ENCODE data around the gene ADCY5.

ADCY5 gene

DNA sequence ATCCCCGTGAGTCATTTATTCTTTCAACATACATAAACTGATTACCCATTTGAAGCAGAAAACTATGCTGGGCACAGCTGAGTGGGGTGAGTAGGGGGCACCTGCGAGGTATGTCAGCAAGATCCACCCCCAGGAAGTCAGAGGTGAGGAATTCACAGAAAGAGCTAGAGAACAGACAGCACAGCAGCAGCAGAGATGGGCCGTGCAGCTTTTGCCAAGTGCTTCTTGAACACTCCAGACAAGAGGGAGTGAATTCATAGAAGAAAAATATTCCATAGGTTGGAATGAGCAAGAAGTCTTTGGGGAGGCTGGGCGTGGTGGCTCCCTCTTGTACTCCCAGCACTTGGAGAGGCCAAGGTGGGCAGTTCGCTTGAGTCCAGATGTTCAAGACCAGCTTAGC lies 9.4 kb upstream of the ADCY5 start:
- DNase-seq (ENCODE audit: low read depth) = no peak

DNA sequence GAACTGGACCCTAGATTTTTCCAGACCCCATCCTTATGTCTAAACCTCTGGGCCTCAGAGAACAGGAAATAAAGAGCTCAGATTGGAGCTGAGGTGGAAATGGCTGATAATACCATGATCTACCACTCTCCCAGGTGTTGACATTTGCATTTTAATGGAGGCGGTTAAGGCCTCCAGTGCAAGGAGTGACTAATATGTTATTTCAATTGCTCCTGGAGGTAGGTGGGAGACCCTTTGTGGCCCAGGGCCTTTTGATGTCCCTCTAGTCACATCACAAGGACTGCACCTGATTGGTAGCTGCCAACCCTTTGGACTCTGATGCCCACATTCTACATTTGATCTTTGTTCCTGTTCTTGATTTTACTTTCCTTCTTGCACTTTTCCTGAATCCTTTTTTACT lies 9.0 kb upstream of the ADCY5 start:
- no peak for DNase-seq (ENCODE audit: low read depth)

DNA sequence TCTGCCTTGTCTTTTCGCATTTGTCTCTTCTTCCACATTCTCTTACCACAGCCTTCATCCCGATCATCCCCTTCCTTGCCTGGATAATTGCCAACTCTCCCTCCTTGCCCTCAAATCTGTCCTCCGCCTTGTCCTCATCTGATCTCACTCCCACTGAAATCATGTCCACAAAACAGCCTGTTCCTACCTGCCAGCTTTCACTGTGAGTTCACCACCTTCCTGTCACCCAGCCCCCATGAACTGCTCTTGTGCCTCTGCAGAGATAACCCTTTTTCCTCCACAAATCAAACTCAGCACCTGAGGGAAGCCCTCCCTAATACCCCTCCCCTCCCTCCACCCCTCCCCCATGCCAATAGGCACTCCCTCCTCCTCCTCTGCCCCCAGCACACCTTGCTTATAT lies 4.8 kb upstream of the ADCY5 start:
- DNase-seq (ENCODE audit: low read depth) = no peak

DNA sequence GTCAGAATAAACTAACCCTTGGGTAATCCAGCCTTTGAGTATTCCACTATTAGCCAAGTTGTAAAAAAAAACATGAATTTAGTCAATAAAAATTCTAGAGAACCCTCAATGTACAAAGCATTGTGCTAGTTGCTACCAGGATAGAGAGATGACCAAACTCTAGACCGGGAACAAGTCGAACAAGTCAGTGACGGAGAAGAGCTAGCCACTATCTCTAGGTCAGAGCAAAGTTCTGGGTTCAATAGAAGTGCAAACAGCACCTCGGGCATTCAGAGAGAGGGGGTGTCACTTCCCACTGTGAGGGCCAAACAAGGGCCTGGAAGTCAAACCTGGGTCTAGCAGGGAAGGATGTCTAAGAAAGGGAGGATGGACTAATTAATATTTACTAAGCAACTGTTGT lies 2.3 kb upstream of the ADCY5 start:
- no peak for DNase-seq (ENCODE audit: low read depth)

DNA sequence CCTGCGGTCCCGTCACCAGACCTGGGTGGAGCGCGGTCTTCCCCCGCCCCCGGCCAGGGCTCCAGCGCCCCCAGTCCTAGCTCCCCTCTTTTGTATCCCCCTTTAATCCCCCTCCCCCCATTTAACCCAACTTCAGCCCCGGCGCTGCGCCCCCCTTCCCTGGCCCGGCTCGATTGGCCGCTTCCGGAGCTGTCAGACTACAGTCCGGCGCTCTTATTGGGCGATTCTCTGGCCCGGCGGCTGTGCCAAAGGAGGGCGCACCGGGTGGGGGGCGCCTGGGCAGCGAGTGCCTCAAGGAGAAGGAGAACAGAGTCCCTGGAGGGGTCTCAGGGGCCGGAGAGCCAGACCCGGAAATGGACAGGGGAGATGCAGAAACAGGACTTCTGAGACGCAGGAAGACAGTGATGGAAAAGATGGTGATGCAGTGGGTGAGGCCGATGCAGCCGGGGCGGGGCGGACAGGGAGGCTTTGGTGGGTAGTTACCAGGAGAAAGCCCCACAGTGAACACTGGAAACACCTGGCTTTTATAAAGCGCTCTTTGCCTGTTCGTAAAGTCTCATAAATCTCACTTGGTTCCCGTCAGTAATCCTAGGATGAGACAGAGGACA lies 1.2 kb upstream of the ADCY5 start:
- no peak for DNase-seq (ENCODE audit: low read depth)

DNA sequence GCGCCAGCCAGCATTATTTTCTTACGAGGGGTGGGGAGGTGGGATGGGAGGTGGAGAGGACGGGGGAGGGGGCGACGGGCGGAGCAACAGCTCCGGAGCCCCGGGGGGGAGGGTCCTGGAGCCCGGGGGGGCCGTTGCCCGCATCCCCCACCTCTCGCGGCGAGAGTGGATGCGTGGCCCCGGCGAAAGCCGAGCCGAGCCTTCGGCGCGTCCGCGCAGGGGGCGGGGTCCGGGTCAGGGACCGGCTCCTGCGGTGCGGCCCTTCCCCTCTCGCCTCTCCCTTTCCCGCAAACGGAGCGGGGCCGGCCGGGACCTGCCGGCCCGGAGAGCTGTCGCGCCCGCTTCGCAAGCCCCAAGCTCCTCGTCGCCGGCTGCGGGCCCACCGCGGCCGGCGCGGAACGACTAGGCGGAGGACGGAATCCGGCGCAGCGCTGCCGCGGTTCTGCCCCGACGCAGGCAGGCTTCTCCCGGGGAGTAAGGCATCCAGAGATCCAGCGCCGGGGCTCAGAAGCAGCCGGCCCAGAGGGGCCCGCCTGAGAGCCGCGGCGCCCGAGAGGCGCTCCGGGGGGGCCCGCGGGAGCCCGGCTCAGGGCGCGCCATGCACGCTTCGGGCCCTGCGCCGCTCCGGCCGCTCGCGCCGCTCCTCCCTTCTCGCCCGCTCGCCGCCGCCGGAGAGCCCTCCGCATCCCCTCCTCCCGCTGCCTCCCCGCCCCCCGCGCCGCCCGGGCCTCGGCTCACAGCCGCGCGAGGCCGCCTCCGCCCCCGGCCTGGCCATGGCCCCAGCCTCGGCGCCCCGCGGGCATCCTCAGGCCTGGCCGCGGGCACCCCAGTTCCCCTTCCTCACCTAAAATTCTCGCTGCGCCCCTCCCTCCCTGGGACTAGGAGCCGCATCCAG lies 459 bp upstream of the ADCY5 start:
- no peak for DNase-seq (ENCODE audit: low read depth)

DNA sequence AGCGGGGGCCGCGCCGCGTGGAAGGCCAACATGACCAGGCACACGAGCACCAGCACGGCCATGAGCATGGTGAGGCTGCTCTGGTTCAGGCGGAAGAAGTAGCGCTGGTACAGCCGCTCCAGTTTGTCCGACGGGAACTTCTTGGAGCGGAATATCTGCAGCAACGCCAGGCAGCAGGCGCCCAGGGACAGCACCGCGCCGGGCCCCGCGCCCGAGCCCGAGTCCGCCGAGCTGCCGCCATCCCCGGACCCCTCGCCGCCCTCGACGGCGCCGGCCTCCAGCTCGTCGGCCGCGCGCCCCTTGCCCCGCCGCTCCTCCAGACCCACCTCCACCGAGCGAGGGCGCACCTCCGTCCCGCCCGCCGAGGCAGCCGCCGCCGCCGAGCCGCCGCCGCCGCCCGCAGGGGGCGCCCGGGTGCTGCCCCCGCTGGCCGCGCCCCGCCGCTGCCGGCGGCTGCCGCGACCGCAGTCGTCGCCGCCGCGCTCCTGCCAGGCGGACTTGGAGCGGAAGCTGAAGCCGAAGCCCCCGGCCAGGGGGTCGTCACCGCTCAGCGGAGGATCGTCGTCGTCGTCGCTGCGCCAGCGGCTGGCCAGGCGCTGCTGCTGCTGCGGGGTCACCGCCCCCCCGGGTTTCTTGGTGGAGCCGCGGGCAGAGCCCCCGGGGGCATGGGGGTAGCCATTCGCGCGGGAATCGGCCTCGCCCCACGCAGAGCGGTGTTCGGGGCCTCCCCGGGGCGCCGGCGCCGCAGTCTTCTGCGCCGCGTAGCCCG lies 957 bp downstream of the ADCY5 start:
- no peak for DNase-seq (ENCODE audit: low read depth)

DNA sequence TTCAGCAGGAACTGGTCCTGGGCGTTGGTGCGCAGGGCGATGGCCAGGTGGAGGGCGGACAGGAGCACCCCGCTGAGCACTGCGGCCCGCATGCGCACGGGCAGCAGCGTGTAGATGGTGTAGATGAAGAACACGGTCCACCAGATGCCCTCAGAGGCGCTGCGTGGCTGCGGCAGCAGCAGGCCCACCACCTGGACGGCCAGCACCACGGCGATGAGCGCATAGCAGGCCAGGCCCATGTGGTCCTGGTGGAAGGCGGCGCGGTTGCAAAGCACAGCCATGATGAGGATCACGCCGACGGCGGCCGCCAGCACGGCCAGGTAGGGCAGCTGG lies 1.5 kb downstream of the ADCY5 start:
- no peak for DNase-seq (ENCODE audit: low read depth)

DNA sequence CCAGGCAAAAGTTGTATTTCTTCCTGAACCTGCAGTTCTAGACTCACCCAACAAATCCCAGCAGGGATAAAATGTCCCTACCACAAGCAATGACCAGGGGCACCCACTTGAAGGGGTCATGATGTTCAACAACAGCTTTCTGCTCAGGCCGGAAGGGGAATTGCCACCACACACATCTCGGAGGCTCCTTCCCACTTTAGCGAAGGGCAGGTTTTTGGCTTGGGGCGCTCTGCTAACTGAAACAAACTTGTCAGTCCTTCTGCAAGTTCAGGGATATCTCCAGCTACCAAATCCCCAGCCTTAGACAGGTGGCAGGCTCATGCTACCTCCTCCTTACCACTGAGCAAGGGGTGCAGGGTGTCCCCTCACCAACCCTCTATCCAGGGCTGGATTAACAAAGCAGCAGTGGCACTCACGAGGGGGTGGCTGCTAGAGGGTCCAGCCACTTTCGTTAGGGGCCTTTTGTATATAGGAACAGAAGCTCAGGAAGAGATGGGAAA lies 2.2 kb downstream of the ADCY5 start:
- no peak for DNase-seq (ENCODE audit: low read depth)

DNA sequence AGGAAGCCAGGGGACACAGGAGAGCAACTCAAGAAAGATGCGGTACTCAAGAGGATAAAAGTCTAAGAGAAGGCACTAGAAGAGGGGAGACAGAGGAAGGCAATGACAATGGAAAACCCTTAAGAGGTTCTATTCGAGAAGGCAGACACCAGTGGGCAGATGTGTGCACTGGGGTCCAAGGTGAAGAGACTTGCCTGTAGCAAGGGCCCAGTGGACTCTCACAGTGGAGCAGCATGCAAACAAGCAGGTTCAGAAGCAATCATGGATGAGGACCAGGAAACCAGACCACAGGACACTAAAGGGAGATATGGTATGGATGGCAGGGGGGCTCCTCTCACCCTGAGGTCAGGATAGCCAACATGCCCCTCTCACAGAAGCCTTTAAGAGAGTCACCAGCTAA lies 2.7 kb downstream of the ADCY5 start:
- DNase-seq (ENCODE audit: low read depth) = no peak

DNA sequence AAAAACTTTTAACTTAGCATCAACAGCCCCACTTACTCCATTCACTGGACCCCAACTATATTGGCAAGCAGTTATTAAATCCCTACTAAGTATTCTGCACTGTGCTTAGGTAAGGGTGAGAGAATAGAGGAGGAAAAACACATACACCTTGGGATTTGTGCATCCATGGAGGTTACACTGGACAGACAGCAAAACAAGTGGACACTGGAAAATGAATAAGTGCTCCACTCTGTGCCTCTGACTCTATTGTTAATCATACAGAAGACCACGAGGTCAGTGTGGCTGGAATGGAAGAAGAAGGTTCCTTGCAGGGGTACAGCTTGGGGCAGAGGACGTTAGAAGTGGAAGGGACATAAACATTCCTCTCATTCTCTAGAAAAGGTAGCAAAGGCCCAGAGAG lies 3.2 kb downstream of the ADCY5 start:
- DNase-seq (ENCODE audit: low read depth) = no peak

DNA sequence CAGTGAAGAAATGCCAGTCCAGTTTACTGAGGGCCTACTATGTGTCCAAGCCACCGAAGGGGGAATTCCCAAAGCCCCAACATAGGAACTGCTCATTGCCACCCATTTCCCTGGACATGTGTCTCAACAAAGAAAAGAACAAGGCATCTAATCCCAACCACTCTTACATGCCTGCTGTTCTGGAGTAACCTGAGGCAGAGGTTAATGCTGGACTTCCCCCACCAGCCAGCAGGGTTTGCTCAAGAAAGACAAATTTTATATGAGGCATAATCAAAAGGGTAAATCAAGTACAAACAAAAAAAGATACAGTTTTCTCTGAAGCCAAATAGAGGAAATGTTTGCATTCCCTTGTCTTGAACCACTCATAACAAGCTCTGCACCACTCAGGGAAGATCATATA lies 4.1 kb downstream of the ADCY5 start:
- DNase-seq (ENCODE audit: low read depth) = no peak

DNA sequence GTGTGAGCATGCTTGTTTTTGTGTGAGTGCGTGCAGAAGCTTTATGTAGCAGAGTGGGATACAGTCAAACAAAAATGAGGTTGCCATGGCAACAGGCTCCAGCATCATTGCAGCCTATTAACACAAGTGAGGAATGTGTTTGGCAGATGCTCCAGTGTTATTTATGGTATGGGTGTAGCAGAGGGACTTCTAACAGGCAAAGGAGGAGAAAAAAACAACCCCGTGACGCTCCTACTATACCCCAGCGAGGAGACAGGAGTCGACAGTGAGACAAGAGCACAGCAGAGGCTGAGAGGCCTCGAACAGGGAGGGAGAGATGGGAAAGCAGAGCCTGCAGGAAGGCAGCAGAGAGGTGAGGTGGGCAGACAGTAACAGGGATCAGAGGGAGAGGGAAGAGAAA lies 4.9 kb downstream of the ADCY5 start:
- no peak for DNase-seq (ENCODE audit: low read depth)

DNA sequence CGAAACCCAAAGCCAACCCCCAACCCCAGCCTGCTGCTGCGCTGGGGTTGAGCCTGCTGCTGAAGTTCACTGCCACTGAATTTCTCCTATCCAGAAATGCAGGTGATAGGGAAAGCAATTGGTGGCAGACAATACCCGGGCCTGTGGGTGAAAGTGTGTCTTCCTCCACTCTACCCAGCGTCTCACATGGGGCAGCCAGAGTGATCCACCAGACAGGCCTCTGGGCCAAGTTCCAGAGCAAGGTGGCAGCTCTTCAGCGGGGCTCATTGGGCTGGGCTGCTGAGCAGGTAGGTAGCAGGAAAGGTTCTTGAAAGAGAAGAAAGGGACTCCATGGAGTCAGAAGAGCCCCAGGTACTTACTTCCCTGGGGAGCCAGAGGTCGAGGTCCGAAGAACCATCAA lies 6.0 kb downstream of the ADCY5 start:
- no peak for DNase-seq (ENCODE audit: low read depth)

DNA sequence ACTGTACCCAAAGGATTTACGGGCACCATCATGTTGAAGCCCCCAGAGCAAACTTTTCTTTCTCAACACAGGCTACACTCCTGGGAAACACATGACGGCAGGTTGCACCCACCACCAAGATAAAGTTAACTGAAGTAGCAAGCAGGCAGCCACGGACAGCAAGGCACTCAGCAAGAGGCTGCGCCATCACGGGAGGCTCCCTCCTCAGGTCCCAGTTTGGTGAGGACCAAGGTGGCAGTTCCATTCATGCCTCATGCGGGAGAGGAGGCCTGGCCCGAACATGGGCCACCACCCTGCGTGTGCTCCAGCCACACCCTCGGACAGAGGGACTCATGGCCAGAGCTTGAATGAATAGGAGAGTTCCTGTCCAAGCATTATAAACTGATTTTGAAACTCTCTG lies 6.8 kb downstream of the ADCY5 start:
- DNase-seq (ENCODE audit: low read depth) = no peak

DNA sequence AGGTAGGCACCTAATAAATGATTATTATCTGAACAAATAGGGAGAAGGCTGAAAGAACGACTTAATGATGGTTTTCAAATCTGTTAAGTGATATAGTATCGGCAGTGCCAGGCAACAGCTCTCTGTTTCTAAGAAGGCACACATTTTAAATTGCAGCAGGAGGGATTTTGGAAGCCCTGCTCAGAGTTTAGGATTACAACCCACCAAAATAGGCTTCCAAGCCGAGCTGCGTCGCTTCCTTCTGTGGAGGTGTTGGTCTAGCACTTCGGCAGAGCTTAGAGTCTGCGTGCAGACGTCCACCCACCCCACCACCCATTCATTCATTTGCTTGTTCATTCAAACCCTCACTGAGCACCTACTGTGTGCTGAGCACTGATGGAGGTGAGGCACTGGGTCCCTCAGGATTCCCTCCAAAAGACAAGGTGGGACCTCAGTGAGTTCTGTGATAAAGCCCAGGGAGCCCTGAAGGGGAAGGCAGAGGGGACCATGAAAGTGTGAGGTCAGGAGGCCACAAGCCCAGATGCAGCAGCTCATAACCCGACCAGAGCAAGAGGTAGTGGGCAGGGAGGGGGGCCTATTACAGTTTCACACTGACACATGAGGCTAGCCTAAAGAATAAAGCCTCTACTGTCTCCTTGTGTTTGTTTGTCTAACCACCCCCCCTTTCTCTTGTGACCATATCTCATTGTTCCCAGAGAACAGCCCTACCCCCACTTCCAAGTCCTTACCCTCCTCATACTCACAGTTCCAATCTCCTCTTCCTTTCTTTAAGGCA lies 8.9 kb downstream of the ADCY5 start:
- no peak for DNase-seq (ENCODE audit: low read depth)

DNA sequence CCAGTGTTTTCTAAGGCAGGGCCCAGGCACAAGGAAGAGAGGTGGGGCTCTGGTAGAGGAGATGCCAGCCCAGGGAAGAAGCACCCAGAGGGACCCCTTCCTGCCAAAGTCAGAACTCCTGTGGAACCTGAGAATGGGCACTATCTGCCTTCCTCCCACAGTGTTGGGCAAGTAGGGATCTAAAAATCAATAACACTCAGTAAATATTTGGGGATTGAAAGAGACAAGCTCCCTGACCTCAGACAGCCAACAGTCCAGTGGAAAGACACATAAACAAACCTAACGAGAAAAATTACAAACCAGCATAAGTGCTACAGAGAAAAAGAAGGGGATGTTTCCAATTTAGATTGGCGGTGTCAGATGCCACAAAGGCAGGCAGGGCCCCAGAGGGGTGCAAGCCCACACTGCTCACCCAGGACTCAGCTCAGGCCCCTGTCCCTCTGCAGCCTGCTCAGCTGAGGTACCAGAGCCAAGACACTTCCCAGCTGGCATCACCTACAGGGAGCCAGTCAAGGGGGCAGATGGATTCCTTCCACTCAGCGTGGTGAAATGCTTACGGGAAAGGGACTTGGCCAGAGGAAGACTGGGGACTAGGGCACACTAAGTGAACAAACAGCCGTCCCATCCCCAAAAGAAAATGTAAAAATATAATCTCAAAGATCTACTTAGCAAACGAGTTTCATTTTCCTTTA lies 15.9 kb downstream of the ADCY5 start:
- no peak for DNase-seq (ENCODE audit: low read depth)

DNA sequence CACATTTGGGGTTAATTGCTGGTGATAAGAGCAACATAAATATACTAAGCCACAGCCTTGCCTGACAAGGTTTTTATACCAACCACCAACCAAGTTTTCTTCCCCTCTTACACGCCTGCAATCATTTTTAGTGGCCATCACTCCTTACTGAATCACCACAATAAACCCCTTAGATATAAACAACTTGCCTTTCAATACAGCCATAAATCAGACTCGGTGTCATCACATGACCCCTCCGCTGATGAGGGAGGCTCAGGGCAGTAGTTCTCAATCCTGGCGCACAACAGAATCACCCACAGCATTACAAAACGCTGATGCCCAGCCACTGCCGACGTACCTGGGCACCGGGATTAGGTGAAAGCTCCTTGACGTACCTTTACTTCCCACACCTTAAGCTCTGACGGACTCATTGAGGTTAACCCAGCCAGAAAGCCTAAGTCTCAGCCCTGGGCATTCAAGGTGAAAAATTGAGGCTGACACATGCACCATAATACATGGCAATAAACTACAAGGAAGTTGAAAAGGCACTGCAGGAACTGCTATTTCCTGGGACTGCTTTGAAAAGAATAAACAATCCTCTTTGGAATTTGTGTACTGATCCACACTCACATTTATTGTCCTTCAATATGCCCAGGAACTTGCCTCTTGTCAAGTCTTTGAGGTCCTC lies 17.1 kb downstream of the ADCY5 start:
- no peak for DNase-seq (ENCODE audit: low read depth)

DNA sequence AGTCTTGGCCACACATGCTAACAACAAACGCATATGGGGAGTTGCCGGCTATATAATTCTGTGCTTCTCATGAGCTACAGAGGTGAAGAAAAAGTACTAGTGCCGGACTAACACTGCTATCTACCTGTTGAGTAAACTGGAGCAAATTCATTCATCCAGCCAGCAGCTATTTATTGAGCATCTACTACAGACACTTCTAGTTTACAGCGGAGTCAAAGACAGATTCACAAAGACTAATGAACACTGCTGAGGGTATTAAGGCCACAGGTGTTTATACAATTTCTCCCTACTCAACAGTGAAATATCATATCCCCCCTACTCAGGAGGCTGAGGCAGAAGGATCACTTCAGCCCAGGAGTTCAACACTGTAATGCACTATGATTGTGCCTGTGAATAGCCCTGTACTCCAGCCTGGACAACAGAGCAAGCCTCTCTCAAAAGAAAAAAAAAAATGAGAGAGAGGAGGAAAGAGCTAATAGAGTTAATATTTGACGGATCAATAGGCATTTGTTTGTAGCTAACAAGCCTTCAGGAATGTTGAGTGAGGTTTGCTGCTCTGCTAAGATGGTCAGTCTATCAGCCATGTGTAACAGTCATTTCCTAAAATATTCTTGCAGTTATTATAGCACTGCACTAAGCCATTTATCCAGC lies 17.8 kb downstream of the ADCY5 start:
- no peak for DNase-seq (ENCODE audit: low read depth)

DNA sequence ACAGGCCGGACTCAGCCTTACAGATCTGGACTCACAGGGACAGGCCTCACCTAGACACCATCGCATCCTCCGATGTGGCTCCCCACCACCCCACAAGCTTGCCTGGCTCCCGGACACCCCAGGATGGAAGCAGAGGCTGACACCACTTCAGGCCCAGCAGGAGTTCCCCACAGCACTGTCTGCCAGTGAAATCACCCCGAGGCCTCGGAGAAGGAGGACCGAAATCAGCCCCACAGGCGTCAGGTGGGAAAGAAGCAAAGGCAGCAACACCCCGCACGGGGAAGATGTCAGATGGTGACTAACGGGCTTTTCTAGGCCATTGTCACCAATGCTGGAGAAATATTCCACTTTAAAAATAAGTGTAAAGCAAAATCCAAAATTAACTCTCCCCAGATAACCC lies 18.6 kb downstream of the ADCY5 start:
- no peak for DNase-seq (ENCODE audit: low read depth)

Data from stimulated activated CD4-positive, alpha-beta T cell treated with anti-CD3 and anti-CD28 coated beads, Interleukin-2, amount 100 ng/mL, for 4 hours (primary cell).